Measurements from ENCODE around the gene SLC35F5. TPM values are rescaled to one million over a fixed set of nuclear protein-coding genes. Genes with fewer than 3 reads are reported as not detected.

Gene SLC35F5
- total RNA-seq, 2 experiments from 2014 or later, result 18.3 to 19.2 TPM

GRCh38 chr2:113686537-113686936 lies 69.9 kb downstream of the SLC35F5 start:
- CTCF ChIA-PET, result no interaction called here
- DNase-seq, result no peak
- no peak overlapping the region for H3K27ac ChIP-seq (ENCODE audit: low read depth in 1 of 2, low read length in 2 of 2)
- intact Hi-C loops (cut with DNase I, micrococcal nuclease), result no loop called here
- H3K27me3 ChIP-seq (ENCODE audit: control insufficient read depth in 1 of 2, insufficient read depth in 2 of 2, low read length in 2 of 2), result no peaks in the 10 kb centered on the region
- Mint-ChIP-seq H3K4me1 (ENCODE audit: low read depth) (no peaks in the 10 kb centered on the region), H3K36me3 (ENCODE audit: low read depth) (no peaks in the 10 kb centered on the region), H3K9me3 (no peaks in the 10 kb centered on the region), H3K27me3 (no peaks in the 10 kb centered on the region), H3K27ac (no peak overlapping the region), H3K4me3 (no peak overlapping the region)
- no peaks in the 10 kb centered on the region for H3K36me3 ChIP-seq (ENCODE audit: insufficient read depth, low read length)
- no peak for ATAC-seq (ENCODE audit: poor library complexity)
- H3K4me3 ChIP-seq (ENCODE audit: low read length), result no peak overlapping the region
- no peak for TF ChIP-seq CTCF (IDR thresholded peaks at IDR 0.05)
- no peaks in the 10 kb centered on the region for H3K9me3 ChIP-seq (ENCODE audit: control insufficient read depth in 1 of 2, insufficient read depth in 1 of 2, low read length in 2 of 2)
- no peaks in the 10 kb centered on the region for H3K4me1 ChIP-seq (ENCODE audit: insufficient read depth, low read length)
- POLR2A ChIA-PET, result no interaction called here

GRCh38 chr2:113685471-113685870 lies 71.0 kb downstream of the SLC35F5 start:
- Histone ChIP-seq H3K27me3 (ENCODE audit: control insufficient read depth in 1 of 2, insufficient read depth in 2 of 2, low read length in 2 of 2) (no peaks in the 10 kb centered on the region), H3K27ac (ENCODE audit: low read depth in 1 of 2, low read length in 2 of 2) (no peak overlapping the region), H3K4me3 (ENCODE audit: low read length) (no peak overlapping the region), H3K36me3 (ENCODE audit: insufficient read depth, low read length) (no peaks in the 10 kb centered on the region), H3K4me1 (ENCODE audit: insufficient read depth, low read length) (no peaks in the 10 kb centered on the region), H3K9me3 (ENCODE audit: control insufficient read depth in 1 of 2, insufficient read depth in 1 of 2, low read length in 2 of 2) (no peaks in the 10 kb centered on the region)
- Mint-ChIP-seq H3K27me3 (no peaks in the 10 kb centered on the region), H3K4me3 (no peak overlapping the region), H3K4me1 (ENCODE audit: low read depth) (no peaks in the 10 kb centered on the region), H3K9me3 (no peaks in the 10 kb centered on the region), H3K27ac (no peak overlapping the region), H3K36me3 (ENCODE audit: low read depth) (no peaks in the 10 kb centered on the region)
- TF ChIP-seq CTCF (IDR thresholded peaks at IDR 0.05), result no peak
- ChIA-PET CTCF (interaction anchor here (0.6 kb wide), 1 partner anchor 84 kb away, joined by 3 read pairs; no protein-coding TSS in a partner anchor), POLR2A (interaction anchor here (0.6 kb wide), 1 partner anchor 72 kb away, joined by 3 read pairs; no protein-coding TSS in a partner anchor)
- DNase-seq (no peak), ATAC-seq (ENCODE audit: poor library complexity) (no peak)
- intact Hi-C loops (cut with DNase I, micrococcal nuclease), result no loop called here

DNA sequence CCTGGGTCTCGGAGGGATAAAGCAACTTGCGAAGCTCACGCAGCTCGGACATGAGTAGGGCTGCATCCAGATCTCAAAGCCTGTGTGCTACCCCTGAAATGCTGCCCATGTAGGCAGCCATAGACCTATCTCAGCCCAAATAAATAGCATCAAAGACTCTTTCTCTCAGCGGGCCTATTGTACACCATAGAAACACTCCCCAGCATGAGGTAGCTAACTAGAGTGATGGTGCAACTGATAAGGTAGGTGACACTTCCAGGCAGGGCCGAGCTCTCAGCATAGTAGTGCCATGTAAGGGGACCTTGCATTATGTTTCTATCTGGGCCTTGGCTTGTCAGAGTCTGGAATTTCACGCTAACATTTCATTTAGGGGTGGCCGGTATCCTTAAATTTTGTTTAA lies 77.0 kb downstream of the SLC35F5 start:
- no peaks in the 10 kb centered on the region for H3K4me1 ChIP-seq (ENCODE audit: insufficient read depth, low read length)
- H3K9me3 ChIP-seq (ENCODE audit: control insufficient read depth in 1 of 2, insufficient read depth in 1 of 2, low read length in 2 of 2), result no peaks in the 10 kb centered on the region
- no peak overlapping the region for H3K27ac Mint-ChIP-seq
- CTCF ChIA-PET, result no interaction called here
- no peaks in the 10 kb centered on the region for H3K36me3 Mint-ChIP-seq (ENCODE audit: low read depth)
- POLR2A ChIA-PET, result no interaction called here
- intact Hi-C loops (cut with DNase I, micrococcal nuclease), result no loop called here
- H3K4me3 ChIP-seq (ENCODE audit: low read length), result no peak overlapping the region
- no peak for TF ChIP-seq CTCF (IDR thresholded peaks at IDR 0.05)
- H3K27me3 ChIP-seq (ENCODE audit: control insufficient read depth in 1 of 2, insufficient read depth in 2 of 2, low read length in 2 of 2), result no peaks in the 10 kb centered on the region
- peak in 1 of 14 experiments; percentile 28 for DNase-seq
- H3K4me1 Mint-ChIP-seq (ENCODE audit: low read depth), result no peaks in the 10 kb centered on the region
- H3K27me3 Mint-ChIP-seq, result no peaks in the 10 kb centered on the region
- no peak overlapping the region for H3K27ac ChIP-seq (ENCODE audit: low read depth in 1 of 2, low read length in 2 of 2)
- H3K9me3 Mint-ChIP-seq, result no peaks in the 10 kb centered on the region
- no peaks in the 10 kb centered on the region for H3K36me3 ChIP-seq (ENCODE audit: insufficient read depth, low read length)
- no peak overlapping the region for H3K4me3 Mint-ChIP-seq
- ATAC-seq (ENCODE audit: poor library complexity), result no peak
